ENCODE results near the gene TMEM40.

Gene TMEM40

GRCh38 chr3:12768579-12769527 is 9.8 kb upstream of the TMEM40 start:
- no peak overlapping the region for H3K4me3 ChIP-seq (ENCODE audit: low read depth, low read length)
- TF ChIP-seq CTCF (IDR thresholded peaks at IDR 0.05; ENCODE audit: low read depth, low read length, missing control alignments) = no peak

DNA sequence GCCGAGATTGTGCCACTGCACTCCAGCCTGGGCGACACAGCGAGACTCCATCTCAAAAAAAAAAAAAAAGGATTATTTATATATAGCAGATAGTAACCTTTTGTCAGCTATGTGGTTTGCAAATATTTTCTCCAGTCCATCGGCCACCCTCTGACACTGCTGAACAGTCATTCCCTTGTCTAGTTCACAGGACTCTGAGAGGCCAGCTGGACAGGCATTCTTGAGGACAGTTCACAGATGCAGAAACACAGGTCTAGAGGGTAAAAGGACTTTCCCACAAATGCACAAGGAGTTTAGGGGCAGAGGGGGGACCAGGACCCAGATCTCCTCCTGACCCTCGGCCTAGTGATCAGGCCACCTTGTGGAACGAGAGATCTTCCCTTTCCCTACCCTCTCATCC is 7.5 kb upstream of the TMEM40 start:
- DNase-seq (ENCODE audit: low read depth) = no peak
- no peak for TF ChIP-seq CTCF (IDR thresholded peaks at IDR 0.05; ENCODE audit: low read depth, low read length, missing control alignments)

More at GRCh38 chr3:12768579-12769527, 9.8 kb upstream of the TMEM40 start:
- DNase-seq (ENCODE audit: low read depth) = no peak

GRCh38 chr3:12764171-12764776 is 5.2 kb upstream of the TMEM40 start:
- H3K4me3 ChIP-seq (ENCODE audit: low read depth, low read length) = no peak overlapping the region
- DNase-seq (ENCODE audit: low read depth) = no peak
- TF ChIP-seq CTCF (IDR thresholded peaks at IDR 0.05; ENCODE audit: low read depth, low read length, missing control alignments) = no peak

More for the DNA sequence above, 7.5 kb upstream of the TMEM40 start:
- no peak overlapping the region for H3K4me3 ChIP-seq (ENCODE audit: low read depth, low read length)

GRCh38 chr3:12759693-12760565 is 870 bp upstream of the TMEM40 start:
- H3K4me3 ChIP-seq (ENCODE audit: low read depth, low read length) = no peak overlapping the region
- no peak for DNase-seq (ENCODE audit: low read depth)
- TF ChIP-seq CTCF (IDR thresholded peaks at IDR 0.05; ENCODE audit: low read depth, low read length, missing control alignments) = no peak

DNA sequence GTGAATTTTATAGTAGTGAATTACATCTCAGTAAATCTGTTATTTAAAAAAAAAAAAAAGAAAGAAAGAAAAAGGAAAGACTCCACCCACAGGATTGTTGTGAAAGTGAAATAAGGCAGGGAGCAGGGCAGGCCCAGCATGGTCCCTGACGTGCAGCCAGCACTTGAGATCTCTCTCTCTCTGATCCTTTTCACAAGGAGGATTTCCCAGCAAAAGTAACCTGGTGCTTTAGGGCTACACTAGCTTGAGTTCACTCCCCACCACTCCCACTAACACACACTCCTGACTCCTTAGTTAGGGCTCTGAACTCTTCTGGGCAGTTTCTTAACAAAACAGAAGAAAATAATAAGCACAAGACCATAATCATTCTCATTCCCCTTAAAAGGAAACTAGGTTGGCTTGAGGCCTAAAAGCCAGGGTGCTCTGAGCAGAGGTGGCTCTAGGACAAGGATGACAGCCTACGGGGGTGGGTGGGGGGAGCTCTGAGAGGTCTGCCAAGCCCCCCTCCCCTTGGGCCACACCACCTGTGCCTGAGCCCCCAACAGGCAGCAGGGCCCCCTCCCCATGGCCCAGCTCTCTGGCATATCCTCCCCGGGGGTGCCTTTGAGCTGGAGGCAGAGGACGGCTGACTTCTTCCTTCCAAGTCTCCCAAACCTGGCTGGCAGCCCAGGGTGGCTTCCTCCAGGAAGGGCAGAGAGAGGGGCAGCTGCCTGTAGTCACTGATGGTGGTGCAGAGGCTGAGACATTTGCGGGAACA is 856 bp downstream of the TMEM40 start:
- no peak for TF ChIP-seq CTCF (IDR thresholded peaks at IDR 0.05; ENCODE audit: low read depth, low read length, missing control alignments)
- no peak overlapping the region for H3K4me3 ChIP-seq (ENCODE audit: low read depth, low read length)
- DNase-seq (ENCODE audit: low read depth) = no peak

GRCh38 chr3:12756635-12757034 is 2.4 kb downstream of the TMEM40 start:
- no peak for TF ChIP-seq CTCF (IDR thresholded peaks at IDR 0.05; ENCODE audit: low read depth, low read length, missing control alignments)
- H3K4me3 ChIP-seq (ENCODE audit: low read depth, low read length) = no peak overlapping the region
- no peak for DNase-seq (ENCODE audit: low read depth)

Data from GM12864 (cell line).